ENCODE data around the gene MYO6.

MYO6 gene

DNA sequence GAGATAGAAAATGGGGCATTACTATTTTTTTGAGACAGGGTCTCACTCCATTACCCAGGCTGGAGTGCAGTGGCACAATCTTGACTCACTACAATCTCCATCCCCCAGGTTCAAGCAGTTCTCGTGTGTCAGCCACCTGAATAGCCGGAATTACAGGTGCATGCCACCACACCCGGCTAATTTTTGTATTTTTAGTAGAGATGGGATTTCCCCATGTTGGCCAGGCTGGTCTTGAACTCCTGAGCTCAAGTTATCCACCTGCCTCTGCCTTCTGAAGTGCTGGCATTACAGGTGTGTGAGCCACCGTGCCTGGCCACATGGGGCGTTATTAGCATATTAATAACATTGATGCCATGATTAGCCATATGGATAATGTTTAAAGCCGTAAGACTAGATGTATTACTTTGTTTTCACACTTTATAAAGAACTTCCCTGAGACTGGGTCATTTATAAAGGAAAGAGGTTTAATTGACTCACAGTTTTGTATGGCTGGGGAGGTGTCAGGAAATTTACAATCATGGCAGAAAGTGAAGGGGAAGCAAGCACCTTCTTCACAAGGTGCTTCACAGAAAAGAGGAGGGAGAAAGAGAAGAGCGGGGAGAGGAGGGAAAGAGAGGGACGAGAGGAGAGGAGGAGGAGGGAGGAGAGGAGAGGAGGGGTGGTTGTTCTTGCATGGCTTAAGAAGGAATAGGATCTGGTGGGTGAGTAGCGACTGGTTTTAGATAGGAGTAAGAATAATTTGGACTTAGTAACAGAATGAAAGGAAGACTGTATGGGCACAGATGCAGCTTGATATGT is 51.9 kb downstream of the MYO6 start:
- no peak overlapping the region for H3K4me3 ChIP-seq (ENCODE audit: low read depth, low read length)

DNA sequence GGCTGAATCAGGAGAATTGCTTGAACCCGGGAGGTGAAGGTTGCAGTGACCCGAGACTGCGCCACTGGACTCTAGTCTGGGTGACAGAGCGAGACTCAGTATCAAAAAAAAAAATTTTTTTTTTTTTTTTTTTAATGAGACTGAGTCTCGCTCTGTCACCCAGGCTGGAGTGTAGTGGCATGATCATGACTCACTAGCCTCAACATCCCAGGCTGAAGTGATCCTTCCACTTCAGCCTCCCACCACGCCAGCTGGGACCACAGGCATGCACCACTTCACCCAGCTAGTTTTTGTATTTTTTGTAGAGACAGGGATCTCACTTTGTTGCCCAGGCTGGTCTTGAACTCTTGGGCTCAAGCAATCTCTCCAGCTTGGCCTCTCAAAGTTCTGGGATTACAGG is 53.3 kb downstream of the MYO6 start:
- TF ChIP-seq, protein P1, sequence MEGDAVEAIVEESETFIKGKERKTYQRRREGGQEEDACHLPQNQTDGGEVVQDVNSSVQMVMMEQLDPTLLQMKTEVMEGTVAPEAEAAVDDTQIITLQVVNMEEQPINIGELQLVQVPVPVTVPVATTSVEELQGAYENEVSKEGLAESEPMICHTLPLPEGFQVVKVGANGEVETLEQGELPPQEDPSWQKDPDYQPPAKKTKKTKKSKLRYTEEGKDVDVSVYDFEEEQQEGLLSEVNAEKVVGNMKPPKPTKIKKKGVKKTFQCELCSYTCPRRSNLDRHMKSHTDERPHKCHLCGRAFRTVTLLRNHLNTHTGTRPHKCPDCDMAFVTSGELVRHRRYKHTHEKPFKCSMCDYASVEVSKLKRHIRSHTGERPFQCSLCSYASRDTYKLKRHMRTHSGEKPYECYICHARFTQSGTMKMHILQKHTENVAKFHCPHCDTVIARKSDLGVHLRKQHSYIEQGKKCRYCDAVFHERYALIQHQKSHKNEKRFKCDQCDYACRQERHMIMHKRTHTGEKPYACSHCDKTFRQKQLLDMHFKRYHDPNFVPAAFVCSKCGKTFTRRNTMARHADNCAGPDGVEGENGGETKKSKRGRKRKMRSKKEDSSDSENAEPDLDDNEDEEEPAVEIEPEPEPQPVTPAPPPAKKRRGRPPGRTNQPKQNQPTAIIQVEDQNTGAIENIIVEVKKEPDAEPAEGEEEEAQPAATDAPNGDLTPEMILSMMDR (conservative IDR thresholded peaks at IDR 0.05; ENCODE audit: low read depth, low read length) = no peak
- no peak for DNase-seq (ENCODE audit: low read depth)
- no peak overlapping the region for H3K4me3 ChIP-seq (ENCODE audit: low read depth, low read length)

More for the DNA sequence above, 51.9 kb downstream of the MYO6 start:
- no peak for DNase-seq (ENCODE audit: low read depth)
- TF ChIP-seq, protein P1 (conservative IDR thresholded peaks at IDR 0.05; ENCODE audit: low read depth, low read length) = no peak

DNA sequence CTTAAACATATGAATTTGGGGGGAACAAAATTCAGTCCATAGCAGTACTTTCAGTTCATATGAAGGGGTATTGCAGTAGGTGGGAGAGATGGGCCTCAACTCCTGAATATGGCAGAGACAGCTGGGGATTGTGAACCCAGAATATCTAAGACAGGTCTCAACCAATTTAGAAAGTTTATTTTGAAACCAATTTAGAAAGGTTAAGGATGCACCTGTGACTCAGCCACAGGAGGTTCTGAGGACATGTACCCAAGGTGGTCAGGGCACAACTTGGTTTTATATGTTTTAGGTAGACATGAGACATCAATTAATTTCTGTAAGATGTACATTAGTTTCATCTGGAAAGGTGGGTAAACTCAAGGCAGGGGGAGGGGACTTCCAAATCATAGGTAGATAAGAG is 59.5 kb downstream of the MYO6 start:
- TF ChIP-seq, protein P1 (conservative IDR thresholded peaks at IDR 0.05; ENCODE audit: low read depth, low read length) = no peak
- no peak for DNase-seq (ENCODE audit: low read depth)
- H3K4me3 ChIP-seq (ENCODE audit: low read depth, low read length) = no peak overlapping the region

- DNase-seq (ENCODE audit: low read depth) = no peak
- TF ChIP-seq, protein P1 (conservative IDR thresholded peaks at IDR 0.05; ENCODE audit: low read depth, low read length) = no peak
- no peak overlapping the region for H3K4me3 ChIP-seq (ENCODE audit: low read depth, low read length)
Measured at GRCh38 chr6:75812560-75812959, 63.5 kb downstream of the MYO6 start.

GRCh38 chr6:75813476-75814250 is 64.6 kb downstream of the MYO6 start:
- DNase-seq (ENCODE audit: low read depth) = no peak
- TF ChIP-seq, protein P1 (conservative IDR thresholded peaks at IDR 0.05; ENCODE audit: low read depth, low read length) = no peak
- no peak overlapping the region for H3K4me3 ChIP-seq (ENCODE audit: low read depth, low read length)

DNA sequence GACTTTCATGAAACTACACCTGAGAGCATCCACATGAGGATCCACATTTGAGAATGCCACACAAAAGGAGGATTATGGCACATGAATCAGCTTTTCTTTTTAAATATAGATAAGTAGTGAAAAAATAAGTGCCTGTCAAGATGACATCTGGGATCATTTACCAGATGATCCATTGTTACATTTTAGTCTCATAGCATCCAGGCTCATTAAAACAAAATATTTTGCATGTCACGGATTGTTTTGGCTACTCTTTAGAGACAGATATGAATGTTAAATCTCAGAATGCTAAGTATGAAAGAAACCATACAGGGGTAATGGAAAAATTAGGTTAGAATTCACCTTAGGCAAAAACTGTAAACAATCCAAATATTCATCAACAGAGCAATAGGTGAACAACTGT is 66.7 kb downstream of the MYO6 start:
- no peak overlapping the region for H3K4me3 ChIP-seq (ENCODE audit: low read depth, low read length)
- no peak for DNase-seq (ENCODE audit: low read depth)
- TF ChIP-seq, protein P1 (conservative IDR thresholded peaks at IDR 0.05; ENCODE audit: low read depth, low read length) = no peak
